PC-9 (cell line): ENCODE data around the gene ERBB3. TPM values are rescaled to one million over a fixed set of nuclear protein-coding genes. Genes with fewer than 3 reads are reported as not detected.
A peak's percentile ranks its signal among the peaks of the same experiment; 100 is the strongest.

ENCODE experiments used
- BruUV-seq: library from RNA; stranded (reverse); fragments of 400-500 nt; replicated peaks from 2 replicates; lab custom pipeline; 2021; lab: Mats Ljungman, UMichigan
- CTCF ChIA-PET: fragments of 300-600 bp; sonication (Branson Sonifier 250); formaldehyde crosslinking; loops from one replicate; lab custom pipeline; 2022; ENCODE audit warnings: antibody characterized with exemption; lab: Charles Lee
- POLR2A ChIA-PET: fragments of 300-600 bp; sonication (Branson Sonifier 250); formaldehyde crosslinking; loops from one replicate; lab custom pipeline; 2022; ENCODE audit warnings: antibody characterized with exemption; ENCODE audit not compliant: unreplicated experiment; lab: Charles Lee
- DNase-seq, 2 experiments: peaks; one replicate each; pipeline versions ENCODE4 v3.0.0 to v3.0.0-alpha.2; 2015 to 2022; ENCODE audit warnings: mixed read lengths in 1 of 2
- H2AFZ ChIP-seq: fragments of 200-600 bp; sonication (generic); 2 replicates; pipeline ENCODE4 v1.8.1; 2017; ENCODE audit warnings: antibody characterized with exemption
- H3F3A ChIP-seq: fragments of 200-600 bp; sonication (generic); 2 replicates; pipeline ENCODE4 v1.8.1; 2017; ENCODE audit warnings: antibody characterized with exemption, mild to moderate bottlenecking, low read depth; ENCODE audit not compliant: insufficient read depth
- H3K27ac ChIP-seq: fragments of 200-600 bp; sonication (generic); 2 replicates; pipeline ENCODE4 v1.6.1; 2016; ENCODE audit warnings: mixed run types
- H3K27me3 ChIP-seq: fragments of 200-600 bp; sonication (generic); 2 replicates; pipeline ENCODE4 v1.6.1; 2016; ENCODE audit warnings: low read depth, mixed run types; ENCODE audit not compliant: insufficient read depth
- H3K36me3 ChIP-seq: fragments of 200-600 bp; sonication (generic); 2 replicates; pipeline ENCODE4 v1.6.1; 2016; ENCODE audit warnings: low read depth, mixed run types
- H3K4me1 ChIP-seq: fragments of 200-600 bp; sonication (generic); replicated peaks from 2 replicates; pipeline ENCODE4 v1.6.1; 2016; ENCODE audit warnings: mixed run types; ENCODE audit not compliant: insufficient read depth
- H3K4me2 ChIP-seq: fragments of 200-600 bp; sonication (generic); 2 replicates; pipeline ENCODE4 v1.6.1; 2017; ENCODE audit warnings: mixed run types
- H3K4me3 ChIP-seq: fragments of 200-600 bp; sonication (generic); 2 replicates; pipeline ENCODE4 v1.6.1; 2016; ENCODE audit warnings: mixed run types
- H3K79me2 ChIP-seq: fragments of 200-600 bp; sonication (generic); 2 replicates; pipeline ENCODE4 v1.6.1; 2017; ENCODE audit warnings: low read depth, mixed run types
- H3K9me2 ChIP-seq: fragments of 200-600 bp; sonication (generic); 2 replicates; pipeline ENCODE4 v1.8.1; 2017; ENCODE audit warnings: mild to moderate bottlenecking; ENCODE audit not compliant: insufficient read depth
- H3K9me3 ChIP-seq: fragments of 200-600 bp; sonication (generic); 2 replicates; pipeline ENCODE4 v1.8.1; 2016; ENCODE audit warnings: low read depth; ENCODE audit not compliant: insufficient read depth
- H4K20me1 ChIP-seq: fragments of 200-600 bp; sonication (generic); 2 replicates; pipeline ENCODE4 v1.8.1; 2017; ENCODE audit not compliant: insufficient read depth
- CTCF ChIP-seq: fragments of 200-600 bp; sonication (generic); conservative IDR thresholded peaks from 2 replicates; pipeline ENCODE4 v1.6.1; 2017; ENCODE audit warnings: mixed run types, antibody characterized with exemption, mild to moderate bottlenecking, moderate library complexity
- EZH2 ChIP-seq: fragments of 200-600 bp; sonication (generic); IDR thresholded peaks from 2 replicates; pipeline ENCODE4 v1.8.0; 2017; ENCODE audit warnings: antibody characterized with exemption, low read depth
- intact Hi-C: fragments of 100-400 bp; cut with micrococcal nuclease; formaldehyde crosslinking; loops from one replicate; pipeline ENCODE4 v1.10.0; 2022; ENCODE audit not compliant: unreplicated experiment
- total RNA-seq: library from RNA; stranded (reverse); gene quantifications from 2 replicates; pipeline ENCODE4 v1.2.3, GENCODE V29; 2021

Gene ERBB3
- total RNA-seq, 1 experiment from 2014 or later, result 127 TPM

GRCh38 chr12:56119361-56119796, 39.4 kb downstream of the ERBB3 start:
- Histone ChIP-seq H3K4me3 (peak overlapping the region; percentile 63; the same call in 1 of the 2 replicates), H3K9me2 (no peaks in the 10 kb centered on the region), H3F3A (peaks cover 38% of the 10 kb centered on the region), H2AFZ (no peak overlapping the region), H3K4me1 (peaks cover 26% of the 10 kb centered on the region), H3K36me3 (peaks cover 6% of the 10 kb centered on the region; the same call in 1 of the 2 replicates), H3K9me3 (no peaks in the 10 kb centered on the region), H3K79me2 (peaks cover 19% of the 10 kb centered on the region), H3K4me2 (peak overlapping the region; percentile 91), H3K27me3 (no peaks in the 10 kb centered on the region), H4K20me1 (no peaks in the 10 kb centered on the region), H3K27ac (peak overlapping the region; percentile 38)
- DNase-seq, result peak; percentile 70 to 83
- intact Hi-C loops, result loop anchor here (1.0 to 5.0 kb wide), 11 partner anchors 38 to 888 kb away; partner anchors contain the start of genes COQ10A, CS, MYL6 and NABP2
- ChIA-PET CTCF (interaction anchor here (0.5 to 1.7 kb wide), 9 partner anchors 9 to 634 kb away, joined by 3 to 7 read pairs (median 3); partner anchors contain the start of genes ESYT1, RNF41 and SMARCC2), POLR2A (interaction anchor here (0.5 to 0.7 kb wide), 3 partner anchors 58 to 147 kb away, joined by 3 to 10 read pairs (median 7); partner anchors contain the start of gene COQ10A)
- TF ChIP-seq EZH2 (no peak), CTCF (peak; percentile 90)
- BruUV-seq, result no TSS peak

- Histone ChIP-seq H3K9me3 (no peaks in the 10 kb centered on the region), H3K27ac (peak overlapping the region; percentile 12; the same call in 1 of the 2 replicates), H3K27me3 (no peaks in the 10 kb centered on the region), H2AFZ (no peak overlapping the region), H3F3A (peaks cover 29% of the 10 kb centered on the region), H3K79me2 (peaks cover 19% of the 10 kb centered on the region), H4K20me1 (no peaks in the 10 kb centered on the region), H3K4me2 (peak overlapping the region; percentile 91), H3K4me3 (no peak overlapping the region; the same call in 1 of the 2 replicates), H3K4me1 (peaks cover 21% of the 10 kb centered on the region), H3K9me2 (no peaks in the 10 kb centered on the region), H3K36me3 (peaks cover 6% of the 10 kb centered on the region; the same call in 1 of the 2 replicates)
- no TSS peak for BruUV-seq
- peak in 1 of 2 experiments; percentile 18 for DNase-seq
- TF ChIP-seq CTCF (no peak), EZH2 (no peak)
- ChIA-PET POLR2A (interaction anchor here (0.6 to 0.7 kb wide), 2 partner anchors 59 to 101 kb away, joined by 3 to 6 read pairs; partner anchors contain the start of gene RNF41), CTCF (interaction anchor here (0.5 to 1.6 kb wide), 8 partner anchors 8 to 633 kb away, joined by 3 to 7 read pairs (median 3); partner anchors contain the start of genes ESYT1, RNF41 and SMARCC2)
- intact Hi-C loops, result no loop called here
Observed at GRCh38 chr12:56120158-56120846, 40.3 kb downstream of the ERBB3 start.

GRCh38 chr12:56121204-56121870, 41.4 kb downstream of the ERBB3 start:
- CTCF ChIA-PET, result no interaction called here
- no peak overlapping the region for H3K4me3 ChIP-seq
- H3K27ac ChIP-seq, result no peak overlapping the region
- POLR2A ChIA-PET, result no interaction called here
- intact Hi-C loops, result no loop called here
- no peak overlapping the region for H2AFZ ChIP-seq
- no peaks in the 10 kb centered on the region for H3K27me3 ChIP-seq
- H4K20me1 ChIP-seq, result no peaks in the 10 kb centered on the region
- no peak overlapping the region for H3K4me2 ChIP-seq
- no peaks in the 10 kb centered on the region for H3K9me2 ChIP-seq
- H3K9me3 ChIP-seq, result no peaks in the 10 kb centered on the region
- DNase-seq, result peak in 1 of 2 experiments; percentile 0
- peaks cover 20% of the 10 kb centered on the region for H3K4me1 ChIP-seq
- no TSS peak for BruUV-seq
- peaks cover 30% of the 10 kb centered on the region for H3F3A ChIP-seq
- H3K36me3 ChIP-seq, result peaks cover 6% of the 10 kb centered on the region; the same call in 1 of the 2 replicates
- H3K79me2 ChIP-seq, result peaks cover 19% of the 10 kb centered on the region
- TF ChIP-seq EZH2, result no peak
- TF ChIP-seq CTCF, result no peak
